HepG2 (cell line): ENCODE results near the gene THOC6. TPM values are rescaled to one million over a fixed set of nuclear protein-coding genes. Genes with fewer than 3 reads are reported as not detected.

Source experiments
- GFI1 ChIP-seq: sonication (generic); formaldehyde crosslinking; IDR thresholded peaks from 2 replicates; pipeline ENCODE4 v1.5.0; 2020; ENCODE audit warnings: missing genetic modification reagents, mild to moderate bottlenecking, borderline replicate concordance
- KLF16 ChIP-seq, 2 experiments: sonication (generic) in 1 of 2; formaldehyde crosslinking in 1 of 2; IDR thresholded peaks; 2 replicates each; pipeline versions ENCODE4 v1.6.1 to v1.8.0; 2016 to 2023; ENCODE audit warnings: missing genetic modification reagents in 2 of 2, missing compliant biosample characterization in 1 of 2
- MTA1 ChIP-seq: sonication (generic); formaldehyde crosslinking; IDR thresholded peaks from 2 replicates; pipeline ENCODE4 v1.4.0; 2020; ENCODE audit warnings: missing genetic modification reagents, mild to moderate bottlenecking, borderline replicate concordance
- PRDM10 ChIP-seq: sonication (generic); formaldehyde crosslinking; IDR thresholded peaks from 2 replicates; pipeline ENCODE4 v1.4.0; 2020; ENCODE audit warnings: low read depth, missing genetic modification reagents
- ZNF501 ChIP-seq: sonication (generic); formaldehyde crosslinking; IDR thresholded peaks from 2 replicates; pipeline ENCODE4 v1.5.1; 2020; ENCODE audit warnings: mild to moderate bottlenecking, moderate library complexity, missing genetic modification reagents
- ZNF576 ChIP-seq: sonication (generic); formaldehyde crosslinking; IDR thresholded peaks from 2 replicates; pipeline ENCODE4 v1.4.0; 2020; ENCODE audit warnings: mild to moderate bottlenecking, missing genetic modification reagents
- ZNF609 ChIP-seq: sonication (generic); formaldehyde crosslinking; IDR thresholded peaks from 2 replicates; pipeline ENCODE4 v1.4.0; 2020; ENCODE audit warnings: mild to moderate bottlenecking, missing genetic modification reagents, borderline replicate concordance
- polyA plus RNA-seq, 8 experiments: library from polyadenylated mRNA; depleted of rRNA in 3 of 8; stranded (reverse) in 7 of 8; unstranded in 1 of 8; fragments of >200 nt; fragmentation: Illumina TruSeq in 4 of 8; extraction: Trizol in 4 of 8; gene quantifications; 2 replicates each; pipeline versions ENCODE4 v1.2.1 to v1.2.3, GENCODE V29; 2011 to 2016; ENCODE audit warnings: low read depth in 4 of 8, missing spikeins in 1 of 8, mixed read lengths in 1 of 8; ENCODE audit not compliant: insufficient read depth in 1 of 8
- total RNA-seq, 5 experiments: library from RNA; depleted of rRNA; stranded (reverse); fragments of >200 nt; fragmentation: Illumina TruSeq; extraction: Trizol; gene quantifications; 2 replicates each; pipeline ENCODE4 v1.2.3, GENCODE V29; 2016; ENCODE audit warnings: low read depth in 1 of 5
- TF ChIP-seq, protein P1 (sequence below): sonication (generic); formaldehyde crosslinking; IDR thresholded peaks from 2 replicates; pipeline ENCODE4 v1.9.0; 2021; ENCODE audit warnings: mild to moderate bottlenecking, missing genetic modification reagents
- TF ChIP-seq, protein P2 (sequence below): IDR thresholded peaks from 2 replicates; pipeline ENCODE4 v1.6.1; 2016; ENCODE audit warnings: low read depth, control low read depth

THOC6 gene
- total and polyA plus RNA-seq, 2 of the 13 experiments (the other 11 are each of a cell fraction or from before 2014, with no cell fraction given) = 32.1 to 37.0 TPM

GRCh38 chr16:2981177-2981898 is 42.5 kb upstream of the THOC6 start (continued):
- TF ChIP-seq, protein P1, sequence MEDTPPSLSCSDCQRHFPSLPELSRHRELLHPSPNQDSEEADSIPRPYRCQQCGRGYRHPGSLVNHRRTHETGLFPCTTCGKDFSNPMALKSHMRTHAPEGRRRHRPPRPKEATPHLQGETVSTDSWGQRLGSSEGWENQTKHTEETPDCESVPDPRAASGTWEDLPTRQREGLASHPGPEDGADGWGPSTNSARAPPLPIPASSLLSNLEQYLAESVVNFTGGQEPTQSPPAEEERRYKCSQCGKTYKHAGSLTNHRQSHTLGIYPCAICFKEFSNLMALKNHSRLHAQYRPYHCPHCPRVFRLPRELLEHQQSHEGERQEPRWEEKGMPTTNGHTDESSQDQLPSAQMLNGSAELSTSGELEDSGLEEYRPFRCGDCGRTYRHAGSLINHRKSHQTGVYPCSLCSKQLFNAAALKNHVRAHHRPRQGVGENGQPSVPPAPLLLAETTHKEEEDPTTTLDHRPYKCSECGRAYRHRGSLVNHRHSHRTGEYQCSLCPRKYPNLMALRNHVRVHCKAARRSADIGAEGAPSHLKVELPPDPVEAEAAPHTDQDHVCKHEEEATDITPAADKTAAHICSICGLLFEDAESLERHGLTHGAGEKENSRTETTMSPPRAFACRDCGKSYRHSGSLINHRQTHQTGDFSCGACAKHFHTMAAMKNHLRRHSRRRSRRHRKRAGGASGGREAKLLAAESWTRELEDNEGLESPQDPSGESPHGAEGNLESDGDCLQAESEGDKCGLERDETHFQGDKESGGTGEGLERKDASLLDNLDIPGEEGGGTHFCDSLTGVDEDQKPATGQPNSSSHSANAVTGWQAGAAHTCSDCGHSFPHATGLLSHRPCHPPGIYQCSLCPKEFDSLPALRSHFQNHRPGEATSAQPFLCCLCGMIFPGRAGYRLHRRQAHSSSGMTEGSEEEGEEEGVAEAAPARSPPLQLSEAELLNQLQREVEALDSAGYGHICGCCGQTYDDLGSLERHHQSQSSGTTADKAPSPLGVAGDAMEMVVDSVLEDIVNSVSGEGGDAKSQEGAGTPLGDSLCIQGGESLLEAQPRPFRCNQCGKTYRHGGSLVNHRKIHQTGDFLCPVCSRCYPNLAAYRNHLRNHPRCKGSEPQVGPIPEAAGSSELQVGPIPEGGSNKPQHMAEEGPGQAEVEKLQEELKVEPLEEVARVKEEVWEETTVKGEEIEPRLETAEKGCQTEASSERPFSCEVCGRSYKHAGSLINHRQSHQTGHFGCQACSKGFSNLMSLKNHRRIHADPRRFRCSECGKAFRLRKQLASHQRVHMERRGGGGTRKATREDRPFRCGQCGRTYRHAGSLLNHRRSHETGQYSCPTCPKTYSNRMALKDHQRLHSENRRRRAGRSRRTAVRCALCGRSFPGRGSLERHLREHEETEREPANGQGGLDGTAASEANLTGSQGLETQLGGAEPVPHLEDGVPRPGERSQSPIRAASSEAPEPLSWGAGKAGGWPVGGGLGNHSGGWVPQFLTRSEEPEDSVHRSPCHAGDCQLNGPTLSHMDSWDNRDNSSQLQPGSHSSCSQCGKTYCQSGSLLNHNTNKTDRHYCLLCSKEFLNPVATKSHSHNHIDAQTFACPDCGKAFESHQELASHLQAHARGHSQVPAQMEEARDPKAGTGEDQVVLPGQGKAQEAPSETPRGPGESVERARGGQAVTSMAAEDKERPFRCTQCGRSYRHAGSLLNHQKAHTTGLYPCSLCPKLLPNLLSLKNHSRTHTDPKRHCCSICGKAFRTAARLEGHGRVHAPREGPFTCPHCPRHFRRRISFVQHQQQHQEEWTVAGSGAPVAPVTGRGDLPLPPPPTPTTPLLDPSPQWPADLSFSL = no peak
- TF ChIP-seq, protein P2, sequence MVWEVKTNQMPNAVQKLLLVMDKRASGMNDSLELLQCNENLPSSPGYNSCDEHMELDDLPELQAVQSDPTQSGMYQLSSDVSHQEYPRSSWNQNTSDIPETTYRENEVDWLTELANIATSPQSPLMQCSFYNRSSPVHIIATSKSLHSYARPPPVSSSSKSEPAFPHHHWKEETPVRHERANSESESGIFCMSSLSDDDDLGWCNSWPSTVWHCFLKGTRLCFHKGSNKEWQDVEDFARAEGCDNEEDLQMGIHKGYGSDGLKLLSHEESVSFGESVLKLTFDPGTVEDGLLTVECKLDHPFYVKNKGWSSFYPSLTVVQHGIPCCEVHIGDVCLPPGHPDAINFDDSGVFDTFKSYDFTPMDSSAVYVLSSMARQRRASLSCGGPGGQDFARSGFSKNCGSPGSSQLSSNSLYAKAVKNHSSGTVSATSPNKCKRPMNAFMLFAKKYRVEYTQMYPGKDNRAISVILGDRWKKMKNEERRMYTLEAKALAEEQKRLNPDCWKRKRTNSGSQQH (CRISPR knock-in tag) = peak; percentile 72; the same call in 1 of the 2 replicates
- no peak for TF ChIP-seq ZNF576 (CRISPR knock-in tag)
- TF ChIP-seq ZNF609 (CRISPR knock-in tag) = no peak
- peak; percentile 39; the same call in 1 of the 2 replicates for TF ChIP-seq GFI1 (CRISPR knock-in tag)
- TF ChIP-seq MTA1 (CRISPR knock-in tag) = no peak
- TF ChIP-seq KLF16 (CRISPR knock-in tag; IDR thresholded peaks at IDR 0.05) = 0 out of 4 replicates have a peak, but pooled peaks of 1 of the 2 experiments have one; percentile 25
- TF ChIP-seq PRDM10 (CRISPR knock-in tag) = no peak; the same call in 1 of the 2 replicates
- TF ChIP-seq ZNF501 (CRISPR knock-in tag) = peak; percentile 62; the same call in 1 of the 2 replicates
